Testis (tissue), 3 donors: ENCODE measurements around the gene GPR68. TPM values are rescaled to one million over a fixed set of nuclear protein-coding genes. Genes with fewer than 3 reads are reported as not detected.
A peak's percentile ranks its signal among the peaks of the same experiment; 100 is the strongest.

Experiments
- DNase-seq: peaks from one replicate; pipeline ENCODE4 v3.0.0-alpha.2; 2019
- H3K27ac ChIP-seq, 2 donors: fragments of 200-600 bp; sonication (generic); one replicate each; pipeline ENCODE4 v1.5.1; 2019
- H3K27me3 ChIP-seq: fragments of 200-600 bp; sonication (generic); one replicate; pipeline ENCODE4 v1.5.1; 2019
- H3K36me3 ChIP-seq: fragments of 200-600 bp; sonication (generic); one replicate; pipeline ENCODE4 v1.5.1; 2017; ENCODE audit warnings: low read depth; ENCODE audit errors: missing control alignments
- H3K4me1 ChIP-seq: fragments of 200-600 bp; sonication (generic); one replicate; pipeline ENCODE4 v1.5.1; 2019
- H3K4me3 ChIP-seq, 2 donors: fragments of 200-600 bp; sonication (generic); one replicate each; pipeline ENCODE4 v1.5.1; 2017 to 2019
- H3K9me3 ChIP-seq: fragments of 200-600 bp; sonication (generic); one replicate; pipeline ENCODE4 v1.5.1; 2017
- POLR2A ChIP-seq: fragments of 450-650 bp; IDR thresholded peaks from one replicate; pipeline ENCODE4 v1.6.1; 2017; ENCODE audit warnings: antibody characterized with exemption, mild to moderate bottlenecking, moderate library complexity
- WGBS, 2 donors: methylation state at CpG; one replicate each; pipeline ENCODE4 v1.1.5; 2018; 5-methylcytosine and 5-hydroxymethylcytosine counted together
- intact Hi-C: fragments of 100-400 bp; cut with DNase I; formaldehyde crosslinking; loops from one replicate; pipeline ENCODE4 v1.15.1; 2023; ENCODE audit warnings: low total_unique reads
- polyA plus RNA-seq: library from polyadenylated mRNA; stranded (reverse); fragments of 350-450 nt; fragmentation: Illumina TruSeq; extraction: RNeasy Lipid Tissue Mini Kit (QIAGEN cat#74804); gene quantifications from one replicate; pipeline ENCODE4 v1.2.3, GENCODE V29; 2014; ENCODE audit warnings: low read depth, low replicate concordance; ENCODE audit not compliant: insufficient read depth
- total RNA-seq, 2 donors: library from RNA; depleted of rRNA; stranded (reverse); fragments of >200 nt; gene quantifications; one replicate each; pipeline ENCODE4 v1.2.3, GENCODE V29; 2016
- TF ChIP-seq, protein P1 (sequence below), 3 experiments: fragments of 450-650 bp in 2 of 3; fragments of 200-600 bp in 1 of 3; sonication (generic) in 1 of 3; IDR thresholded peaks; one replicate each; pipeline ENCODE4 v1.5.1; 2016 to 2019; ENCODE audit warnings: antibody characterized with exemption in 3 of 3, mild to moderate bottlenecking in 2 of 3, moderate library complexity in 1 of 3

Gene GPR68
- total and polyA plus RNA-seq, 3 donors from 2014 or later = 1.1 to 3.8 (median 2.4) TPM

DNA sequence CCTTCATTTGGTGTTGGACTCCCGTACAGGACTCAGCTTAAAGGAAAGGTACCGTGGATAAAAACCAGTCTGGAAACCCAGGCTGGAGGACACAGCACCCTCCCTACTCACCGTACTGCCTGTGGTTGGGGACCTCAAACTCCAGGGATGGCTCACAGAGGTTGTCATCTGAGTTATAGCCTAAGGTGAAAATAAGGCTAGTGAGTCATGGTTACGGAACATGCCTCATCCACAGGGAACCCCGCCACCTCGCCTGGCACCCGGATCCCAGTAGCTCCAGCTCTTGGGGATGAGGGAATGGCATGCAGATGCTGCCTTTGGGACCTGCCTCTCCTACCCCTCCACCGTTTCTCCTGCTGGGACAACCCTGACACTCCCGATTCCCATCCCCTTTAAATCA lies 36.8 kb upstream of the GPR68 start:
- H3K4me1 ChIP-seq = peaks cover 27% of the 10 kb centered on the region
- no peak for TF ChIP-seq POLR2A
- TF ChIP-seq, protein P1, sequence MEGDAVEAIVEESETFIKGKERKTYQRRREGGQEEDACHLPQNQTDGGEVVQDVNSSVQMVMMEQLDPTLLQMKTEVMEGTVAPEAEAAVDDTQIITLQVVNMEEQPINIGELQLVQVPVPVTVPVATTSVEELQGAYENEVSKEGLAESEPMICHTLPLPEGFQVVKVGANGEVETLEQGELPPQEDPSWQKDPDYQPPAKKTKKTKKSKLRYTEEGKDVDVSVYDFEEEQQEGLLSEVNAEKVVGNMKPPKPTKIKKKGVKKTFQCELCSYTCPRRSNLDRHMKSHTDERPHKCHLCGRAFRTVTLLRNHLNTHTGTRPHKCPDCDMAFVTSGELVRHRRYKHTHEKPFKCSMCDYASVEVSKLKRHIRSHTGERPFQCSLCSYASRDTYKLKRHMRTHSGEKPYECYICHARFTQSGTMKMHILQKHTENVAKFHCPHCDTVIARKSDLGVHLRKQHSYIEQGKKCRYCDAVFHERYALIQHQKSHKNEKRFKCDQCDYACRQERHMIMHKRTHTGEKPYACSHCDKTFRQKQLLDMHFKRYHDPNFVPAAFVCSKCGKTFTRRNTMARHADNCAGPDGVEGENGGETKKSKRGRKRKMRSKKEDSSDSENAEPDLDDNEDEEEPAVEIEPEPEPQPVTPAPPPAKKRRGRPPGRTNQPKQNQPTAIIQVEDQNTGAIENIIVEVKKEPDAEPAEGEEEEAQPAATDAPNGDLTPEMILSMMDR (IDR thresholded peaks at IDR 0.05) = no peak
- H3K4me3 ChIP-seq = no peak overlapping the region
- WGBS, 2 donors = 91 to 97% methylated on average over 8 to 9 of the region's 9 CpGs
- H3K27ac ChIP-seq = no peak overlapping the region
- no peaks in the 10 kb centered on the region for H3K27me3 ChIP-seq
- H3K9me3 ChIP-seq = no peaks in the 10 kb centered on the region
- intact Hi-C loops = loop anchor here (10.0 kb wide), 1 partner anchor 377 kb away; no protein-coding TSS in a partner anchor
- no peak for DNase-seq
- H3K36me3 ChIP-seq = no peaks in the 10 kb centered on the region

DNA sequence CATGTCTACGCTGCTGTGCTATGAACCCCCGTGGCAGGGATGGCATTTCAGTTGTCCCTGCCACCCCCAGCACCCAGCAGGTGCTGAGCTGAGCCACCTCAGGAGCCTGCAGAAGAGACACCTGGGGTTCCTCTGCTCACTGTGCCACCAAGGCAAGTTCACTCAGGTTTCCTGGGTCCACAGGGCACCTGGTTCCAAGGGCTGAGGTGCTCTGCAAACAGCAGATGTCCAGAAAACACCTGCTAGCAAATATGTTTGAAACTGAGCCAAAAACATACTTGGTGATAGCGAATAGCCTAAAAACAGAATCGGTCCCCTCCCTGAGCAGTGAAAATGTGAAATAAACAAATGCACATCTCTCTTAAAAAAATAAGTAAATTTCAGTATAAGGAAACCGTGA lies 35.6 kb upstream of the GPR68 start:
- intact Hi-C loops = loop anchor here (10.0 kb wide), 1 partner anchor 375 kb away; no protein-coding TSS in a partner anchor
- 93 to 94% methylated on average over 4 to 5 of the region's 5 CpGs for WGBS, 2 donors
- no peaks in the 10 kb centered on the region for H3K36me3 ChIP-seq
- no peak overlapping the region for H3K4me3 ChIP-seq
- no peaks in the 10 kb centered on the region for H3K27me3 ChIP-seq
- no peak for DNase-seq
- peaks cover 27% of the 10 kb centered on the region for H3K4me1 ChIP-seq
- no peak for TF ChIP-seq POLR2A
- TF ChIP-seq, protein P1 (IDR thresholded peaks at IDR 0.05) = no peak
- no peak overlapping the region for H3K27ac ChIP-seq
- H3K9me3 ChIP-seq = no peaks in the 10 kb centered on the region

DNA sequence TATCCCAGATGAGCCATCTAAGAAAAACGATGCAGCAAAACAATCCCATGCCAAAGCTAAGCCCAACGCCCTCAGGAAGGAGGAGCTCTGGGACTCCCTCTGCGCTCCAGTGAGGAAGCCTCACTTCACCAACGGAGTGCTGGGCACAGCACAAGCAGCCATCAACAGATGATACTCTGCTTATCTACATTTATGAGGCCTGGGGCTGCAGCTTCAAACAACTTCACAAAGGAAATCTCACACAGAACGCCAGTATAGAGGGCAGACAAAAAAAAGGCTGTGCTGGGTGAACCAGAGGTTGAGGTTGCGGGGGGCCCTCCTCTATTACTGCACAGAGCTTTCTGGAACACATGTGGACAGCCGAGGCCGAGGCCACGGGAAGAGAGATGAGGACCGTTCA lies 34.9 kb upstream of the GPR68 start:
- Histone ChIP-seq H3K27ac (no peak overlapping the region), H3K9me3 (no peaks in the 10 kb centered on the region), H3K4me1 (peaks cover 26% of the 10 kb centered on the region), H3K4me3 (no peak overlapping the region), H3K27me3 (no peaks in the 10 kb centered on the region), H3K36me3 (no peaks in the 10 kb centered on the region)
- intact Hi-C loops = no loop called here
- WGBS, 2 donors = 84 to 90% methylated on average over 9 to 10 of the region's 10 CpGs
- TF ChIP-seq POLR2A = no peak
- TF ChIP-seq, protein P1 (IDR thresholded peaks at IDR 0.05) = no peak
- DNase-seq = no peak

DNA sequence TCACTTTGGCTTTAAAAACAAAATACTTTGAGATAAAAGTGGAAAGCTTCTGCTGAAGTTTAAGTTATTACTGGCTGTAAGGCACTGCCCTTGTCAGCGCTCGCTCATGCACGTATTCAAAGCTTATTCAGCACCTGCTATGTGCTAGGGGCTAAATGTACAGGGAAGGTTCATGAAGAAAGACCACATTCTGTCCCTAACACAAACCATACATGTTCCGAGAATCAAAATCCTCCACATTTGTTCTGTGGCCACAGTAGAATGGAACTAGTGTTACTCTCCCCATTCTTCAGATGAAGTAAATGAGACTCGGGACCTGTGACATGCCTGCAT lies 33.8 kb upstream of the GPR68 start:
- Histone ChIP-seq H3K4me3 (no peak overlapping the region), H3K9me3 (no peaks in the 10 kb centered on the region), H3K4me1 (peaks cover 16% of the 10 kb centered on the region), H3K36me3 (no peaks in the 10 kb centered on the region), H3K27me3 (no peaks in the 10 kb centered on the region), H3K27ac (peak overlapping the region in 1 of 2 donors; percentile 74)
- 80 to 84% methylated on average over 5 of the region's 5 CpGs for WGBS, 2 donors
- TF ChIP-seq, protein P1 (IDR thresholded peaks at IDR 0.05) = no peak
- TF ChIP-seq POLR2A = no peak
- intact Hi-C loops = no loop called here
- DNase-seq = no peak

DNA sequence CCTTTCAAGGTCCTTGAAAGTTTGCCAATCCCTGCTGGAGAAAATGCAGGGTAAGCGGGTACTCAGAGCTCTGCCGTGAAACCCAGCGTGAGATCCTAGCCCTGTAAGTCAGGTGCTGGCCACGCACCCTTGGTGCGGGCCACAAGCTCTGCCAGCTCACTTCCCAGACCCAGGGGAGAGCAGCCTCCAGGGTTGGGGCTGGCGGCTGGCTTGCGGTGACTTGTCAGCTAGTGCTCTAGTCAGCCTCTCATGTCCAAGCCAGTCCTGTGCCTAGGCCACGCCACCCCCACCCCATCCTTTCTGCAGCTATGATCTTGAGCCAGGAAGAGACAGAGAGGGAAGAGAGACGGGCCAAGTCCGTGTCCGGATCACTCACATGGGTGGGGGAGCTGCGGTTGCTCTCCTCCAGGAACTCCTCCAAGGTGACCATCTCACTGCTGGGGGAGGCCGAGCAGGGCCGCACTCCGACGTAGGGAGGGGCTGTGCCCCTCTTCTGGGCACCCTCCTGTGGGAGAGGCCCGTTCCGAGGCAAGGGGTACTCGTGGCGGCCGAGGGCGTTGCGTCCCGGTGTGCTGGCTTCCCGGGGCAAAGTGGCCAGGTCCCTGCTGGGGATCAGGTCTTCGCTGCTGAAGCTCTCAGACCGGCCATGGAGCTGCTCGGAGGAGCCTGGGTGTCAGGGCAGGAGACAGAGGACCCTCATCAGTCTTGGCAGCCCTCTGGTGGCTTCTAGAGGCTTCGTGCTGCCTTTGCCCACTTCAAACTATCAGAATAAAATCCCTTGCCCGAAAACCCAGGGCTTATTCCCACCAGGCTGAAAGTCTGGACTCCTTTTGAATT lies 33.3 kb upstream of the GPR68 start:
- intact Hi-C loops = no loop called here
- TF ChIP-seq, protein P1 (IDR thresholded peaks at IDR 0.05) = no peak
- no peak for TF ChIP-seq POLR2A
- DNase-seq = no peak
- no peaks in the 10 kb centered on the region for H3K9me3 ChIP-seq
- WGBS, 2 donors = 64 to 69% methylated on average over 14 to 29 of the region's 30 CpGs
- H3K27ac ChIP-seq = peak overlapping the region; percentile 9 to 74
- no peaks in the 10 kb centered on the region for H3K36me3 ChIP-seq
- H3K4me1 ChIP-seq = peaks cover 18% of the 10 kb centered on the region
- H3K27me3 ChIP-seq = no peaks in the 10 kb centered on the region
- no peak overlapping the region for H3K4me3 ChIP-seq
